ENCODE results near the gene ATP2B2. TPM values are rescaled to one million over a fixed set of nuclear protein-coding genes. Genes with fewer than 3 reads are reported as not detected.

ATP2B2 gene
- total RNA-seq, 2 experiments from 2014 or later = not detected

GRCh38 chr3:10432931-10433330 lies 72.5 kb downstream of the ATP2B2 start:
- peaks cover 5% of the 10 kb centered on the region for H3K27me3 Mint-ChIP-seq (ENCODE audit: low read depth)
- H3K27ac Mint-ChIP-seq = no peak overlapping the region
- peaks cover 23% of the 10 kb centered on the region for H3K4me1 Mint-ChIP-seq (ENCODE audit: low read depth)
- ATAC-seq = no peak
- no peak for DNase-seq
- no peaks in the 10 kb centered on the region for H3K36me3 Mint-ChIP-seq (ENCODE audit: low read depth)
- ChIA-PET POLR2A (no interaction called here), CTCF (interaction anchor here (1.8 kb wide), 1 partner anchor 9 kb away, joined by 4 read pairs; no protein-coding TSS in a partner anchor)
- H3K9me3 Mint-ChIP-seq (ENCODE audit: insufficient read depth) = no peaks in the 10 kb centered on the region
- no peak overlapping the region for H3K4me3 Mint-ChIP-seq

DNA sequence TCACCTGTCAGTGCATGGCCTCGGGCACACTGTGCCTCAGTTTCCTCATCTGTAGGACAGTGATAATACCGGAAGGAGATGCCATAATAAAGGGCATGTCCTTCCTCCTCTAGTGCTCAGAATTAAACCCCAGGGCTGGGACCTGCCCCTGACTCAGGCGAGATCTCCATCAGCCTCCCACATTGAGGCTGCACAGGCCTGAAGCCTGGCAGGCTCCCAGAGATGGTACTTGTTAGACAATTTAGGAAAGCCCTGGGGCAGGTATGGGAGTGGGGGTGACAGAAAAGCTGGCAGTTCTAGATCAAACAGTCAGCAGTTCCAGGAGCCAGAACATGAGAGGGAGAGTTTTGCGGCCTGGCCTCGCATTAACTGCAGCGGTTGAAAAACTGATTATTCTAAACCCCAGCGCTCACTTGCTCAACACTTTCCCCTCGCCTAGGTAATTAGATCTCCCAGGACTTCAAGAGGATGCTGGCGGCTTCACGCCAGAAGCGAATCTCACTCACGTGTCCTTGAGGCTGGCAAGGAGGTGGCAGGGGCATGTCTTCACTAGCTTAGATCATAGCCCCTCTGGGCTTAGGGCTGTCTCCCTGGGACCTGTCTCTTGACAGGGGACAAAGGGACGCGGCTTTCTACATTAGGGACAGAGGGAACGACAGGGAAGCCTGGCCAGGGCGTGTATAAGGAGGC lies 73.1 kb downstream of the ATP2B2 start:
- Mint-ChIP-seq H3K9me3 (ENCODE audit: insufficient read depth) (no peaks in the 10 kb centered on the region), H3K27ac (no peak overlapping the region), H3K36me3 (ENCODE audit: low read depth) (no peaks in the 10 kb centered on the region), H3K4me1 (ENCODE audit: low read depth) (peaks cover 16% of the 10 kb centered on the region), H3K4me3 (no peak overlapping the region), H3K27me3 (ENCODE audit: low read depth) (peaks cover 5% of the 10 kb centered on the region)
- no peak for DNase-seq
- POLR2A ChIA-PET = interaction anchor here (0.7 kb wide), 1 partner anchor 10 kb away, joined by 8 read pairs; no protein-coding TSS in a partner anchor
- no peak for ATAC-seq
- CTCF ChIA-PET = no interaction called here

GRCh38 chr3:10430805-10431204 lies 74.6 kb downstream of the ATP2B2 start:
- ATAC-seq (no peak), DNase-seq (no peak)
- Mint-ChIP-seq H3K4me3 (no peak overlapping the region), H3K4me1 (ENCODE audit: low read depth) (peaks cover 5% of the 10 kb centered on the region), H3K36me3 (ENCODE audit: low read depth) (no peaks in the 10 kb centered on the region), H3K9me3 (ENCODE audit: insufficient read depth) (no peaks in the 10 kb centered on the region), H3K27me3 (ENCODE audit: low read depth) (peaks cover 5% of the 10 kb centered on the region), H3K27ac (no peak overlapping the region)
- ChIA-PET POLR2A (no interaction called here), CTCF (no interaction called here)

GRCh38 chr3:10428406-10429091 lies 76.8 kb downstream of the ATP2B2 start:
- Mint-ChIP-seq H3K36me3 (ENCODE audit: low read depth) (no peaks in the 10 kb centered on the region), H3K9me3 (ENCODE audit: insufficient read depth) (no peaks in the 10 kb centered on the region), H3K27ac (no peak overlapping the region), H3K4me3 (no peak overlapping the region), H3K4me1 (ENCODE audit: low read depth) (no peaks in the 10 kb centered on the region), H3K27me3 (ENCODE audit: low read depth) (peaks cover 9% of the 10 kb centered on the region)
- ATAC-seq (no peak), DNase-seq (no peak)
- ChIA-PET CTCF (no interaction called here), POLR2A (no interaction called here)

GRCh38 chr3:10426346-10427220 lies 78.8 kb downstream of the ATP2B2 start:
- Mint-ChIP-seq H3K27ac (no peak overlapping the region), H3K4me1 (ENCODE audit: low read depth) (no peaks in the 10 kb centered on the region), H3K4me3 (no peak overlapping the region), H3K9me3 (ENCODE audit: insufficient read depth) (no peaks in the 10 kb centered on the region), H3K36me3 (ENCODE audit: low read depth) (no peaks in the 10 kb centered on the region), H3K27me3 (ENCODE audit: low read depth) (peaks cover 7% of the 10 kb centered on the region)
- POLR2A ChIA-PET = no interaction called here
- ATAC-seq (no peak), DNase-seq (no peak)
- CTCF ChIA-PET = no interaction called here

- ATAC-seq = no peak
- CTCF ChIA-PET = interaction anchor here (1.2 to 1.5 kb wide), 2 partner anchors 10 to 315 kb away, joined by 4 read pairs; no protein-coding TSS in a partner anchor
Measured at GRCh38 chr3:10423171-10423882, 82.1 kb downstream of the ATP2B2 start.

DNA sequence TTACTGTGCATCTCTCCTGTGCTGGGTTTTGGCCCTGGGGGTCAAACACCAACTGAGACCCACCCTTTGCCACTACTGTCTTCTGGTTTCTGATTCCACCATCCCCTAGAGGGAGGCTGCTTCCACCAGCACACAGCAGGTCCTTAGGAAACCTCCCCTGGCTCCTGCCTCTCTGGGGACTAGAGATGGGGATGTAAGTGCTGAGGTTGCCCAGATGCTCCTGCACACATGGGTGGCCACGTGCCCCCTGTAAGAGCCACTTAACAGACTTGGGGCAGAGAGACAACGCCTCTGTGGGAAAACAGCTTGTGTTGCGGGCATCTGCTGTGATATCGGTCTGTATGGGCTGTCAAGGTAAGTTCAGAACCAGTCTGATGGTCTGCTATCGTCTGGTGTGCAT lies 83.4 kb downstream of the ATP2B2 start:
- Mint-ChIP-seq H3K27me3 (ENCODE audit: low read depth) (peaks cover 7% of the 10 kb centered on the region), H3K36me3 (ENCODE audit: low read depth) (no peaks in the 10 kb centered on the region), H3K9me3 (ENCODE audit: insufficient read depth) (no peaks in the 10 kb centered on the region), H3K4me3 (no peak overlapping the region), H3K4me1 (ENCODE audit: low read depth) (peaks cover 10% of the 10 kb centered on the region), H3K27ac (no peak overlapping the region)
- ATAC-seq (no peak), DNase-seq (no peak)
- CTCF ChIA-PET = no interaction called here
- POLR2A ChIA-PET = no interaction called here

More at GRCh38 chr3:10423171-10423882, 82.1 kb downstream of the ATP2B2 start:
- no peak for DNase-seq
- Mint-ChIP-seq H3K27me3 (ENCODE audit: low read depth) (peaks cover 4% of the 10 kb centered on the region), H3K4me1 (ENCODE audit: low read depth) (peaks cover 10% of the 10 kb centered on the region), H3K9me3 (ENCODE audit: insufficient read depth) (no peaks in the 10 kb centered on the region), H3K36me3 (ENCODE audit: low read depth) (no peaks in the 10 kb centered on the region), H3K4me3 (no peak overlapping the region), H3K27ac (no peak overlapping the region)
- POLR2A ChIA-PET = no interaction called here

- H3K9me3 Mint-ChIP-seq (ENCODE audit: insufficient read depth) = no peaks in the 10 kb centered on the region
- DNase-seq (no peak), ATAC-seq (no peak)
- no peak overlapping the region for H3K4me3 Mint-ChIP-seq
- H3K4me1 Mint-ChIP-seq (ENCODE audit: low read depth) = peaks cover 10% of the 10 kb centered on the region
- H3K27ac Mint-ChIP-seq = no peak overlapping the region
- ChIA-PET POLR2A (no interaction called here), CTCF (interaction anchor here (0.8 to 1.7 kb wide), 3 partner anchors 15 to 77 kb away, joined by 3 to 4 read pairs (median 3); no protein-coding TSS in a partner anchor)
- H3K27me3 Mint-ChIP-seq (ENCODE audit: low read depth) = peaks cover 7% of the 10 kb centered on the region
- H3K36me3 Mint-ChIP-seq (ENCODE audit: low read depth) = no peaks in the 10 kb centered on the region
Measured at GRCh38 chr3:10420745-10421475, 84.5 kb downstream of the ATP2B2 start.

DNA sequence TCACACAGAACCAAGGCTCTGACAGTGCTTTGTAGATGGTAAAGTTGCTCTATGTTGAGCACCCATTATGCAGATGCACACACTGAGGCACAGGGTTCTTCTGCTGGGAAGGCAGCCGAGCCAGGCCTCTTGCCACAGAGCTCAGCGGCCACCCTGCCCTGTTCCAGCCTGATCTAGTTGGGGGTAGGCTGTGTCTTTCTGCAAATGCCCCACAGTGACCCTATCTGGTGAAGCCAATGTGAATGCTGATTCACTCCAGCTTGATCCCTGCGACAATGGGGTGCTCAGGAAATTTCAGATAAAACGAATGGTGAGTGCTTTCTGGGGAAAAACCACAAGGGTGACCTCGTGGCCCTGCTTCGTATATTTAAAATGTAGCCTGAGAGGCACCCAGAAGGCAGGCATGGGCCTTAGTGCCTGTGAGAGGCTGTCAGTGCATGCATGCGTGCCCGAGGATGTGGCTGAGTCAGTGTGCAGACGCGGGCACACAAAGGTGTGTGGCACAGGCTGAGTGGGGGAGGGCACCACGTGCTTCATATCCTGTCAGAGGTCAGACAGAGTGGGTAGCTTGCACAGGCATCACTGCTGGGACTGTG lies 85.7 kb downstream of the ATP2B2 start:
- ChIA-PET POLR2A (no interaction called here), CTCF (interaction anchor here (0.8 to 4.6 kb wide), 3 partner anchors 16 to 319 kb away, joined by 3 to 21 read pairs (median 4); no protein-coding TSS in a partner anchor)
- H3K4me1 Mint-ChIP-seq (ENCODE audit: low read depth) = peaks cover 10% of the 10 kb centered on the region
- ATAC-seq (no peak), DNase-seq (peak; percentile 43)
- no peaks in the 10 kb centered on the region for H3K36me3 Mint-ChIP-seq (ENCODE audit: low read depth)
- no peak overlapping the region for H3K27ac Mint-ChIP-seq
- no peak overlapping the region for H3K4me3 Mint-ChIP-seq
- peaks cover 6% of the 10 kb centered on the region for H3K27me3 Mint-ChIP-seq (ENCODE audit: low read depth)
- H3K9me3 Mint-ChIP-seq (ENCODE audit: insufficient read depth) = no peaks in the 10 kb centered on the region

- peak; percentile 40 for ATAC-seq
- H3K36me3 Mint-ChIP-seq (ENCODE audit: low read depth) = no peaks in the 10 kb centered on the region
- DNase-seq = peak; percentile 28
- peaks cover 10% of the 10 kb centered on the region for H3K4me1 Mint-ChIP-seq (ENCODE audit: low read depth)
- H3K9me3 Mint-ChIP-seq (ENCODE audit: insufficient read depth) = no peaks in the 10 kb centered on the region
- ChIA-PET POLR2A (no interaction called here), CTCF (interaction anchor here (0.6 to 4.6 kb wide), 7 partner anchors 13 to 1298 kb away, joined by 3 to 21 read pairs (median 5); no protein-coding TSS in a partner anchor)
- no peak overlapping the region for H3K4me3 Mint-ChIP-seq
- peaks cover 6% of the 10 kb centered on the region for H3K27me3 Mint-ChIP-seq (ENCODE audit: low read depth)
- H3K27ac Mint-ChIP-seq = peak overlapping the region; percentile 48
Measured at GRCh38 chr3:10417847-10418246, 87.5 kb downstream of the ATP2B2 start.

Measured in activated CD8-positive, alpha-beta T cell treated with anti-CD3 and anti-CD28 coated beads, Interleukin-2, amount 10 ng/mL, durations not matched to agents 7 days and 5 days (primary cell).